HepG2 (cell line): ENCODE measurements around the gene SMURF2. TPM values are rescaled to one million over a fixed set of nuclear protein-coding genes. Genes with fewer than 3 reads are reported as not detected.
A peak's percentile ranks its signal among the peaks of the same experiment; 100 is the strongest.

Experiments used
- ELF1 ChIP-seq: sonication (generic); formaldehyde crosslinking; IDR thresholded peaks from 2 replicates; pipeline ENCODE4 v1.4.0; 2020; ENCODE audit warnings: missing genetic modification reagents
- JDP2 ChIP-seq: sonication (generic); formaldehyde crosslinking; IDR thresholded peaks from 2 replicates; pipeline ENCODE4 v1.8.1; 2022; ENCODE audit warnings: missing genetic modification reagents, borderline replicate concordance
- MBNL3 ChIP-seq: fragments of 250-450 bp; sonication (Bioruptor Pico); conservative IDR thresholded peaks from 2 replicates; pipeline ENCODE4 v1.8.0; 2022; ENCODE audit warnings: mild to moderate bottlenecking, inconsistent platforms
- NR2C2 ChIP-seq: sonication (generic); formaldehyde crosslinking; IDR thresholded peaks from 2 replicates; pipeline ENCODE4 v1.4.0; 2020; ENCODE audit warnings: missing genetic modification reagents, mild to moderate bottlenecking, moderate library complexity, borderline replicate concordance
- PHF20 ChIP-seq: sonication (generic); formaldehyde crosslinking; IDR thresholded peaks from 2 replicates; pipeline ENCODE4 v1.5.0; 2020; ENCODE audit warnings: mild to moderate bottlenecking, missing genetic modification reagents
- SAP130 ChIP-seq: IDR thresholded peaks from 2 replicates; pipeline ENCODE4 v1.6.1; 2016; ENCODE audit warnings: low read depth
- SATB2 ChIP-seq: sonication (generic); formaldehyde crosslinking; IDR thresholded peaks from 2 replicates; pipeline ENCODE4 v1.5.0; 2020; ENCODE audit warnings: missing genetic modification reagents
- SMAD1 ChIP-seq: sonication (generic); formaldehyde crosslinking; IDR thresholded peaks from 2 replicates; pipeline ENCODE4 v1.4.0; 2020; ENCODE audit warnings: missing genetic modification reagents, low read depth, mild to moderate bottlenecking, borderline replicate concordance
- ZFP36 ChIP-seq: fragments of 150-350 bp; IDR thresholded peaks from 2 replicates; pipeline ENCODE4 v1.6.1; 2018; ENCODE audit warnings: borderline replicate concordance, low read length, low read depth; ENCODE audit not compliant: partially characterized antibody
- ZMYM4 ChIP-seq: sonication (generic); formaldehyde crosslinking; IDR thresholded peaks from 2 replicates; pipeline ENCODE4 v1.8.1; 2023; ENCODE audit warnings: mild to moderate bottlenecking, missing genetic modification reagents
- ZNF180 ChIP-seq: sonication (generic); formaldehyde crosslinking; IDR thresholded peaks from 2 replicates; pipeline ENCODE4 v1.4.0; 2020; ENCODE audit warnings: low read depth, missing genetic modification reagents, borderline replicate concordance
- ZNF441 ChIP-seq: sonication (generic); formaldehyde crosslinking; IDR thresholded peaks from 2 replicates; pipeline ENCODE4 v1.7.0; 2021; ENCODE audit warnings: missing genetic modification reagents, borderline replicate concordance
- ZNF577 ChIP-seq: sonication (generic); formaldehyde crosslinking; IDR thresholded peaks from 2 replicates; pipeline ENCODE4 v1.4.0; 2020; ENCODE audit warnings: mild to moderate bottlenecking, low read depth, missing genetic modification reagents, borderline replicate concordance
- polyA plus RNA-seq, 8 experiments: library from polyadenylated mRNA; depleted of rRNA in 3 of 8; stranded (reverse) in 7 of 8; unstranded in 1 of 8; fragments of >200 nt; fragmentation: Illumina TruSeq in 4 of 8; extraction: Trizol in 4 of 8; gene quantifications; 2 replicates each; pipeline versions ENCODE4 v1.2.1 to v1.2.3, GENCODE V29; 2011 to 2016; ENCODE audit warnings: low read depth in 4 of 8, missing spikeins in 1 of 8, mixed read lengths in 1 of 8; ENCODE audit not compliant: insufficient read depth in 1 of 8
- total RNA-seq, 5 experiments: library from RNA; depleted of rRNA; stranded (reverse); fragments of >200 nt; fragmentation: Illumina TruSeq; extraction: Trizol; gene quantifications; 2 replicates each; pipeline ENCODE4 v1.2.3, GENCODE V29; 2016; ENCODE audit warnings: low read depth in 1 of 5
- TF ChIP-seq, protein P1 (sequence below): IDR thresholded peaks from 2 replicates; pipeline ENCODE4 v1.6.1; 2018; ENCODE audit warnings: missing genetic modification reagents
- TF ChIP-seq, protein P2 (sequence below): sonication (generic); formaldehyde crosslinking; IDR thresholded peaks from 2 replicates; pipeline ENCODE4 v1.4.0; 2020; ENCODE audit warnings: low read depth, mild to moderate bottlenecking, missing genetic modification reagents
- TF ChIP-seq, protein P3 (sequence below): sonication (generic); formaldehyde crosslinking; IDR thresholded peaks from 2 replicates; pipeline ENCODE4 v1.5.0; 2020; ENCODE audit warnings: missing genetic modification reagents, mild to moderate bottlenecking, borderline replicate concordance
- TF ChIP-seq, protein P4 (sequence below): sonication (generic); formaldehyde crosslinking; IDR thresholded peaks from 2 replicates; pipeline ENCODE4 v1.8.1; 2023; ENCODE audit warnings: mild to moderate bottlenecking, missing genetic modification reagents, borderline replicate concordance
- TF ChIP-seq, protein P5 (sequence below): IDR thresholded peaks from 2 replicates; pipeline ENCODE4 v1.6.1; 2016; ENCODE audit warnings: missing compliant biosample characterization, missing genetic modification reagents, borderline replicate concordance
- TF ChIP-seq, protein P6 (sequence below): sonication (generic); formaldehyde crosslinking; IDR thresholded peaks from 2 replicates; pipeline ENCODE4 v1.5.0; 2020; ENCODE audit warnings: mild to moderate bottlenecking, missing genetic modification reagents
- TF ChIP-seq, protein P7 (sequence below): IDR thresholded peaks from 2 replicates; pipeline ENCODE4 v1.6.1; 2016; ENCODE audit warnings: control low read depth

Gene SMURF2
- total and polyA plus RNA-seq, 2 of the 13 experiments (the other 11 are each of a cell fraction or from before 2014, with no cell fraction given) = 14.9 to 24.3 TPM

DNA sequence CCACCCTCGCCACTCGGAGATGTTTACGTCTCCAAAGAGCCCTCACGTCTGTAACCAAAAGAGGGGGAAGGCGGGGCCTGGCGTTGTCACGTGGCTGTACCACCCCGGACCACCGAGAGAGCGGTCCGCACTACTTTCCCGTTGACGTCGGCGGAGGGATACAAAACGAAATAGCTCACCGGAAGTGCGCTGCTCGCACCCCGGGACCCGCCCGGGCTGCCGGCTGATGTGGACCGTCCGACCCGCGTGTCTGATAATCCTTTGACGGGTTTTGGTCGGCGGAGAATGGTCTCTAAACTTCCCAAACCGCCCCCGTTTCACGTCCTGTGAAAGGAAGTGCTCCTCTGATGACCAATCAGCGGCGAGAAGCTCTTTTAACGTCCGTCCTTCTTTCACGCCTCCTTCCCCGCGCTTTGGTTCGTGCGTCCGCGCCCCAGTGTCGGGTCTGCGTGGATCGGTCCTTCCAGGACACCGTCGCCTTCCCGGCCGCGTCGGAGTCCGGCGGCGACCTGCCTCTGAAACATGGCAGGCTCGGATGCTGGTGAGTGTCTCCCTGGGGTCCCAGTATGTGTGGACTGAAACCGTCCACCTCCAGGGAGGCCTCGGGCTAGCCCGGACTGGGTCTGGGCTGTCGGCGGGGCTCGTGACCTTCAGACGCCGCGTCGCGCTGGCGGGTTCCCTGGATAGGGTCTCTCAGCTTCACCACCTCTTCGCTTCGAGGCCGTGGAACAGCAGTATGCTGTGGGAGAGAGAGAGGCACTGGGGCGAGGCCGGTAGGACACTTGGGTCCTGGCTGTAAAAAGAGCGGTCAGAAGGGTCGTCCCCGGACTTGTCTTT is 155.3 kb downstream of the SMURF2 start, which contains the start of gene CEP95 (continued):
- TF ChIP-seq SMAD1 (peak; percentile 21; the same call in 1 of the 2 replicates), NR2C2 (peak; percentile 91), ZNF577 (peak; percentile 62; the same call in 1 of the 2 replicates), ZFP36 (no peak), MBNL3 (CRISPR knock-in tag) (no peak), SATB2 (CRISPR knock-in tag) (peak; percentile 90), SAP130 (peak; percentile 88), ZNF441 (CRISPR knock-in tag) (peak; percentile 20; the same call in 1 of the 2 replicates), PHF20 (peak; percentile 60), JDP2 (CRISPR knock-in tag) (0 out of 2 replicates have a peak, but pooled peaks have one; percentile 23), ZMYM4 (CRISPR knock-in tag) (peak; percentile 91), ELF1 (peak; percentile 88), ZNF180 (CRISPR knock-in tag) (no peak; the same call in 1 of the 2 replicates)
- TF ChIP-seq, protein P1, sequence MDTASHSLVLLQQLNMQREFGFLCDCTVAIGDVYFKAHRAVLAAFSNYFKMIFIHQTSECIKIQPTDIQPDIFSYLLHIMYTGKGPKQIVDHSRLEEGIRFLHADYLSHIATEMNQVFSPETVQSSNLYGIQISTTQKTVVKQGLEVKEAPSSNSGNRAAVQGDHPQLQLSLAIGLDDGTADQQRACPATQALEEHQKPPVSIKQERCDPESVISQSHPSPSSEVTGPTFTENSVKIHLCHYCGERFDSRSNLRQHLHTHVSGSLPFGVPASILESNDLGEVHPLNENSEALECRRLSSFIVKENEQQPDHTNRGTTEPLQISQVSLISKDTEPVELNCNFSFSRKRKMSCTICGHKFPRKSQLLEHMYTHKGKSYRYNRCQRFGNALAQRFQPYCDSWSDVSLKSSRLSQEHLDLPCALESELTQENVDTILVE = peak; percentile 87
- TF ChIP-seq, protein P2, sequence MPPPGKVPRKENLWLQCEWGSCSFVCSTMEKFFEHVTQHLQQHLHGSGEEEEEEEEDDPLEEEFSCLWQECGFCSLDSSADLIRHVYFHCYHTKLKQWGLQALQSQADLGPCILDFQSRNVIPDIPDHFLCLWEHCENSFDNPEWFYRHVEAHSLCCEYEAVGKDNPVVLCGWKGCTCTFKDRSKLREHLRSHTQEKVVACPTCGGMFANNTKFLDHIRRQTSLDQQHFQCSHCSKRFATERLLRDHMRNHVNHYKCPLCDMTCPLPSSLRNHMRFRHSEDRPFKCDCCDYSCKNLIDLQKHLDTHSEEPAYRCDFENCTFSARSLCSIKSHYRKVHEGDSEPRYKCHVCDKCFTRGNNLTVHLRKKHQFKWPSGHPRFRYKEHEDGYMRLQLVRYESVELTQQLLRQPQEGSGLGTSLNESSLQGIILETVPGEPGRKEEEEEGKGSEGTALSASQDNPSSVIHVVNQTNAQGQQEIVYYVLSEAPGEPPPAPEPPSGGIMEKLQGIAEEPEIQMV = peak; percentile 100
- TF ChIP-seq, protein P3, sequence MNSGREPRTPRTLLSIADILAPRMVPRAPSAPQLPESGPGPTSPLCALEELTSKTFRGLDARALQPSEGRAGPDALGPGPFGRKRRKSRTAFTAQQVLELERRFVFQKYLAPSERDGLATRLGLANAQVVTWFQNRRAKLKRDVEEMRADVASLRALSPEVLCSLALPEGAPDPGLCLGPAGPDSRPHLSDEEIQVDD (CRISPR knock-in tag) = 0 out of 2 replicates have a peak, but pooled peaks have one; percentile 23
- TF ChIP-seq, protein P4, sequence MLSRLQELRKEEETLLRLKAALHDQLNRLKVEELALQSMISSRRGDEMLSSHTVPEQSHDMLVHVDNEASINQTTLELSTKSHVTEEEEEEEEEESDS = 0 out of 2 replicates have a peak, but pooled peaks have one; percentile 2
- TF ChIP-seq, protein P5, sequence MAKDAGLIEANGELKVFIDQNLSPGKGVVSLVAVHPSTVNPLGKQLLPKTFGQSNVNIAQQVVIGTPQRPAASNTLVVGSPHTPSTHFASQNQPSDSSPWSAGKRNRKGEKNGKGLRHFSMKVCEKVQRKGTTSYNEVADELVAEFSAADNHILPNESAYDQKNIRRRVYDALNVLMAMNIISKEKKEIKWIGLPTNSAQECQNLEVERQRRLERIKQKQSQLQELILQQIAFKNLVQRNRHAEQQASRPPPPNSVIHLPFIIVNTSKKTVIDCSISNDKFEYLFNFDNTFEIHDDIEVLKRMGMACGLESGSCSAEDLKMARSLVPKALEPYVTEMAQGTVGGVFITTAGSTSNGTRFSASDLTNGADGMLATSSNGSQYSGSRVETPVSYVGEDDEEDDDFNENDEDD (CRISPR knock-in tag) = peak; percentile 93
- TF ChIP-seq, protein P6, sequence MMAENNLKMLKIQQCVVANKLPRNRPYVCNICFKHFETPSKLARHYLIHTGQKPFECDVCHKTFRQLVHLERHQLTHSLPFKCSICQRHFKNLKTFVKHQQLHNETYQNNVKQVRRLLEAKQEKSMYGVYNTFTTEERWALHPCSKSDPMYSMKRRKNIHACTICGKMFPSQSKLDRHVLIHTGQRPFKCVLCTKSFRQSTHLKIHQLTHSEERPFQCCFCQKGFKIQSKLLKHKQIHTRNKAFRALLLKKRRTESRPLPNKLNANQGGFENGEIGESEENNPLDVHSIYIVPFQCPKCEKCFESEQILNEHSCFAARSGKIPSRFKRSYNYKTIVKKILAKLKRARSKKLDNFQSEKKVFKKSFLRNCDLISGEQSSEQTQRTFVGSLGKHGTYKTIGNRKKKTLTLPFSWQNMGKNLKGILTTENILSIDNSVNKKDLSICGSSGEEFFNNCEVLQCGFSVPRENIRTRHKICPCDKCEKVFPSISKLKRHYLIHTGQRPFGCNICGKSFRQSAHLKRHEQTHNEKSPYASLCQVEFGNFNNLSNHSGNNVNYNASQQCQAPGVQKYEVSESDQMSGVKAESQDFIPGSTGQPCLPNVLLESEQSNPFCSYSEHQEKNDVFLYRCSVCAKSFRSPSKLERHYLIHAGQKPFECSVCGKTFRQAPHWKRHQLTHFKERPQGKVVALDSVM (CRISPR knock-in tag) = peak; percentile 37; the same call in 1 of the 2 replicates
- TF ChIP-seq, protein P7, sequence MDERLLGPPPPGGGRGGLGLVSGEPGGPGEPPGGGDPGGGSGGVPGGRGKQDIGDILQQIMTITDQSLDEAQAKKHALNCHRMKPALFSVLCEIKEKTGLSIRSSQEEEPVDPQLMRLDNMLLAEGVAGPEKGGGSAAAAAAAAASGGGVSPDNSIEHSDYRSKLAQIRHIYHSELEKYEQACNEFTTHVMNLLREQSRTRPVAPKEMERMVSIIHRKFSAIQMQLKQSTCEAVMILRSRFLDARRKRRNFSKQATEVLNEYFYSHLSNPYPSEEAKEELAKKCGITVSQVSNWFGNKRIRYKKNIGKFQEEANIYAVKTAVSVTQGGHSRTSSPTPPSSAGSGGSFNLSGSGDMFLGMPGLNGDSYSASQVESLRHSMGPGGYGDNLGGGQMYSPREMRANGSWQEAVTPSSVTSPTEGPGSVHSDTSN (CRISPR knock-in tag) = no peak
